GM21825 (cell line): ENCODE data around the gene MCF2L.
"Not testable (repeated sequence)": the region's sequence is repeated elsewhere in the genome, so short reads cannot be mapped to it uniquely, and the experiment has no call there.

Experiments
- ATAC-seq: cut with Tn5 transposase; IDR thresholded peaks from one replicate; pipeline ENCODE4 v1.9.1; 2021; ENCODE audit warnings: mild to moderate bottlenecking, moderate library complexity; ENCODE audit not compliant: unreplicated experiment

The MCF2L gene

GRCh38 chr13:113110048-113110851 is 141.2 kb downstream of the MCF2L start:
- ATAC-seq = no peak

DNA sequence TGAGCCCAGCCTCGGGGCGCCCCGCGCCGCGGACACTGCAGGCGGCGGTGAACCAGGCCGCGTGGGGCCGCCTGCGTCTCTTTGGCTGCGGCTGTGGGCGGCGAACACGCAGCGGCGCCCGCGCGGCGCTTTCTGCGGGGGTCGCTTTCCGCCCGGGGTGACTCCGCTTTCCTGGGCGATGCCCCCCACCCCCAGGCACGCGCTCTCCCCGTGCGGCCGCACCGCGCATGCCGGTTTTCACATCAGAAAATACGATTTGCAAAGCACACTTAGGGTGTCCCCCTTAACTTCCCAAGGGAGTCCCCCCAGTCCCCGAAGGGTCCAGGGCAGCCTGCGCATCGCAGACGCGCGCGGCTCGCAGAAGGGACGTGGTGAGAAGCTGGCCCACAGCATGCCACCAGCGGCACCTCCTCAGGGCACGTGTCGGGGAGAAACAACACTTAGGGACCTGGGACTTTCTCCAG is 141.9 kb downstream of the MCF2L start:
- ATAC-seq = no peak

DNA sequence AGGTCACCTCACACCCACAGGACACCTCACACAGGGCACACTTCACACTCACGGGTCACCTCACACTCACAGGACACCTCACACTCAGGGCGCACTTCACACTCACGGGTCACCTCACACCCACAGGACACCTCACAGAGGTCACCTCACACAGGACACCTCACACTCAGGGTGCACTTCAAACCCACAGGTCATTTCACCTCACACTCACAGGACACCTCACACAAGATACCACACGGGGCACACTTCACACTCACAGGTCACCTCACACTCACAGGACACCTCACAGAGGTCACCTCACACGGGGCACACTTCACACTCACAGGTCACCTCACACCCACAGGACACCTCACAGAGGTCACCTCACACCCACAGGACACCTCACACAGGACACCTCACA is 142.8 kb downstream of the MCF2L start:
- not testable (repeated sequence) for ATAC-seq

DNA sequence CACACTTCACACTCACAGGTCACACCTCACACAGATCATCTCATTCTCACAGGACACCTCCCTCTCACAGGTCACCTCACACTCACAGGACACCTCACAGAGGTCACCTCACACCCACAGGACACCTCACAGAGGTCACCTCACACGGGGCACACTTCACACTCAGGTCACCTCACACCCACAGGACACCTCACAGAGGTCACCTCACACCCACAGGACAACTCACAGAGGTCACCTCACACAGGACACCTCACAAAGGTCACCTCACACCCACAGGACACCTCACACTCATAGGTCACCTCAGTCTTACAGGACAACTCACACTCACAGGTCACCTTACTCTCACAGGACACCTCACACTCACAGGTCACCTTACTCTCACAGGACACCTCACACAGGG is 143.5 kb downstream of the MCF2L start:
- ATAC-seq = not testable (repeated sequence)

DNA sequence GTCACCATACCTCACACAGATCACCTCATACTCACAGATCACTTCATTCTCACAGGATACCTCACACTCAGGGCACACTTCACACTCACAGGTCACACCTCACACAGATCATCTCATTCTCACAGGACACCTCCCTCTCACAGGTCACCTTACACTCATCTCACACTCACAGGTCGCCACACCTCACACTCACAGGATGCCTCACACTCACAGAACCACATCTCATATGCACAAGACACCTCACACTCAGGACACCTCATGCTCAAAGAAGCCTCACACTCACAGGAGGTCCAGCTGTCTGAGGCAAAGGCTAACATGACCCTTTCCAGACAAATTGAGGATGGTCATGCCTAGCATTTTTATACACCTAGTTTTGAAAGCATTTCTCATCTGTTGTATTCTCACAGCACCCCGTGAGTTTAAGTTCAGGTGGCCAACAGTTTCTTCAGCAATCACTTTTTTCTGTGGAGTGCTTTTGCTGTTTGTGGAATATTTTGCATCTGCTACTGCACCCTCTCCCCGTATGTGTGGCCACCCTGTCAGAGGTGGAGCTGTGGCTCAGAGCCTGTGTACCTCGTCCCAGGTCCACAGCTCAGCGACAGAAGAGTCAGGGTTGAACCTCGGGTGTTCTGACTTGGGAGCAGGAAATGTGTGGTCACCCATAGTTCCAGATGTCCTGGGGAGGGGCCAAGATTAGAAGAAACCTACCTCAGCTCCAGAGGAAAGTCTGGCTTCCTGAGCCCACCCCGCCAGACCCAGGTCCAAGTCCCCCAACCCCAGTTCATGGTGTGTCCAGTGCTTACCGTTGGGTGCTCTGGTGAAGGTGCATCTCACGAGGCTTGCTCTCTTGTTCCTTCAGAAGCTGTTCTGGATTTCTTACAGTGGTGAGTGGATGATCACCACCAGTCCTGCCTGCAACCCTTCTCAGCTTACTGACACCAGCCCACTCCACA is 144.2 kb downstream of the MCF2L start:
- ATAC-seq = no peak

- no peak for ATAC-seq
Observed at GRCh38 chr13:113113846-113114271, 144.8 kb downstream of the MCF2L start.

DNA sequence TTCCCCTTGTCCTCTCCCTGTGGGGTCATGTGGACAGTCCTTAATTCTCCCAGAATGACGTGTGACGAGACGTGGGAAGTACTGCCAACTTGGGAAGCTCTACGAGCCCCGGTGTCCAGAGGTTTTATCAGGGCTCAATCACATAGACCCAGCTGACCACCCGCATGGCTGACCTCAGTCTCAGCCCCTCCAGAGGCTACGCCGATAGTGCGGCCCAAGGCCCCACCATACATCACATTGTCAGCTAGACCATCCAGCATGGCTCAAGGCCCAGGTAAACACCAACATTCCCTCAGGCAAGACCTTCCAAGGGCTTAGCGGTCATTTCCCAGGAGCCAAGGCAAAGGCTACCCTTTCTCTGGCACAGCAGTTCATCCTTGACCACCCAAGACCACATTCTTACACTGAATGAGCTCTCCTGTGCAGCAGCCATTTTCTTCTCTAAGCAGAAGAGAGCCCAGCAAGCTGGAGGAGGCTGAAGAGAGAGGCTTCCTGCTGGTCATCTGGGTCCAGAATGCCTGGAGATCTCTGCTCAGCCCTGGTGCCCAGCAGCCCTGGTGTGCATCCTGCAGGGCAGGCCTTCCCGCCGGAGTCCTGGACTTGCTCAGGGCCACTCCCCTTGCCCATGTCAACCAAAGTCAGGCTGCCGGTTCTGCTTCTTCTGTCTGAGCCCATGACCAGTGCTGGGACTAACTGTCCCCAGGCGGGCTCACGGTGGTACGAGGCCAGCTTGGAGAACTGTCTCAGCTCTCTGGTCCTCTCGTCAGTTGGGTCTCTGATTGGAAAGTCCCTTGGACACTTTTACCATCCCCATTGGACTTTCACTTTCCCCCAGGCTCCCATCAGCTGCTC is 145.7 kb downstream of the MCF2L start:
- no peak for ATAC-seq

DNA sequence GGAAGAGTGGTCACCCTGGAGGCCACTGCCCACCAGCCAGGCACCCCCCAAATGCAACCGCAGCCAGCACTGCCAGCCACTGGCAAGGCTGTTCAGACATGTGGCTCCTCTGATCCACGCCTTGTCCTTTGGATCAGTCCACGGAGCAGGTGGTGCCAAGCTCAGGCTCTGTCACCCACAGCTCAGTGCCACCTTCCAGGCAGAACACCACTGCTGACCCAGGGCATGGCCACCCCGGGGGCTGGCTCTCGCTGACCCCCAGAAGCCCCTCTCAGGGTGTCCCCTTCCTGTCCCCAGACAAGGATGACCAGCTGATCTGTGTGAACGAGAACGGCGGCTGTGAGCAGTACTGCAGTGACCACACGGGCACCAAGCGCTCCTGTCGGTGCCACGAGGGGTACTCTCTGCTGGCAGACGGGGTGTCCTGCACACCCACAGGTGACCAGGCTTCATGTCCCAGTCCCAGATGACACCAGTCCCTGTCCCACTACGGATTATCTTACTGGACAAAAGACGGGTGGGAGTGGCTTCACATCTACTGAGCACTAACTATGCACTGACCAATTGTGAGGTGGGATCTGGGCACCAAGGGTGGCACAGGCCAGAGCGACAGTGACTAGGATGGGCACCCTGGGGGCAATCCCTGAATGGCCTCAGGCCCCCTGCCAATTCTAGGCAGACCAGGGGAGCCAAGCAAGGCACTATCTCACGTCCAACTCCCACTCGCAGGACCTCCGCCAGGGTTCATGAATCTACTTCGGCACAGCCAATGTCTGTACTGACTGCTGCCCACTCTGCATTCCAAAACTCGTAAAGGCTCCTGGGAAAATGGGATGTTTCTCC is 146.6 kb downstream of the MCF2L start:
- no peak for ATAC-seq

GRCh38 chr13:113116206-113116800 is 147.3 kb downstream of the MCF2L start:
- ATAC-seq = no peak

GRCh38 chr13:113116871-113117271 is 147.9 kb downstream of the MCF2L start:
- no peak for ATAC-seq

GRCh38 chr13:113117335-113117872 is 148.4 kb downstream of the MCF2L start:
- no peak for ATAC-seq

- no peak for ATAC-seq
Observed at GRCh38 chr13:113117911-113118260, 148.9 kb downstream of the MCF2L start.

GRCh38 chr13:113118261-113119021 is 149.4 kb downstream of the MCF2L start:
- no peak for ATAC-seq

DNA sequence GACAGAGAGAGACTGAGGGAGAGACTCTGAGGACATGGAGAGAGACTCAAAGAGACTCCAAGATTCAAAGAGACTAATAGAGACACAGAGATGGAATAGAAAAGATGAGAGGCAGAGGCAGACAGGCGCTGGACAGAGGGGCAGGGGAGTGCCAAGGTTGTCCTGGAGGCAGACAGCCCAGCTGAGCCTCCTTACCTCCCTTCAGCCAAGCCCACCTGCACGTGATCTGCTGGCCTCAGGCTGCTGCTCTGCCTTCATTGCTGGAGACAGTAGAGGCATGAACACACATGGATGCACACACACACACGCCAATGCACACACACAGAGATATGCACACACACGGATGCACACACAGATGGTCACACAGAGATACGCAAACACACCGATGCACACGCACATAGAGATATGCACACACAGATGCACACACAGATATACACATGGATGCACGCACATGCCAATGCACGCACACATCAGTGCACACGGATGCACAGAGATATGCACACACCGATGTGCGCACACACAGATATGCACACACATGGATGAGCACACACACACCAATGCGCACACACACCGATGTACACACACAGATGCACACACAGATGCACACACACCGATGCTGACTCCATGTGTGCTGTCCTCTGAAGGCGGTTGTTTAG is 150.3 kb downstream of the MCF2L start:
- no peak for ATAC-seq

DNA sequence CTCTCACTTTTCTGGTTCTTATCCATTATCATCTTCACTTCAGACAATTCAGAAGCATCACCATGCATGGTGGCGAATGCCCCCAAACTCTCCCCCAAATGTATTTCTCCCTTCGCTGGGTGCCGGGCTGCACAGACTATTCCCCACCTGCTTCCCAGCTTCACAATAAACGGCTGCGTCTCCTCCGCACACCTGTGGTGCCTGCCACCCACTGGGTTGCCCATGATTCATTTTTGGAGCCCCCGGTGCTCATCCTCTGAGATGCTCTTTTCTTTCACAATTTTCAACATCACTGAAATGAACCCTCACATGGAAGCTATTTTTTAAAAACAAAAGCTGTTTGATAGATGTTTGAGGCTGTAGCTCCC is 150.8 kb downstream of the MCF2L start:
- ATAC-seq = no peak

DNA sequence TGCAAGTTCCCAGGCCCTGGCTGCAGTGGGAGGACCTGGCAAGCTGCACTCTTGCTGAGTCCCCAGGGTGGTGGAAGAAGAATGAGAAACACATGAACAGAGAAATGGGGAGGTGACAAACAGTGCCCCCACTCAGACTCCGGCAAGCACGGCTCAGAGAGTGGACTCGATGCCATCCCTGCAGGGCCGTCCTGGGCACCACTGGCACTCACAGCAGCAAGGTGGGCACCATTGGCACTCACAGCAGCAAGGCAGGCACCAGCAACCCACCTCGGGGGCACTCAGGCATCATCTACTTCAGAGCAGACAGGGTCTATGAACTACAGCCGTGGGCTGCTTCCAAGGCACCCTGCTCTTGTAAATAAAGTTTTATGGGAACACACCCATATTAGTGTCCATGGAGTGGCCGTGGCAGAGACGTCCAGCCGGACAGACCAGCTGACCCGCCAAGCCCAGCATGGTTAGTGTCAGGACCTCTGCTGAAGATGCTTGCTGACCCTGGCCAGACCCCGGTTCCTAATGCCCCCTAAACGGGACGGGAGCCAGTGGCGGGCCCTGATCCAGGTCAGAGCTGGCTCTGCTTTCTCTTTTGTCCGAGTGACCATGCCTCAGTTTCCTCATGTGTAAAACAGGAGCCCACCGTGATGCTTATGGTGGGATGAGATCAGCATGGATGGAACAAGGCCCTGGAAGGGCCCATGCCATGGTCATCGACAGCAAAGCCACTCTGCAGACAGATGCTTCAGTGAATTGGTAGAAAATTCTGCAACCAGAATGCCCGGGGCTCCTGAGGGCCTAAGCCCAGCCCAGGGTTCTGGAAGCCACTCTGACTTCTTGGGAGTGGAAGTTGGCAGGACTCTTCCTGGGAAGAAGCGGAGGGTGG is 151.5 kb downstream of the MCF2L start:
- ATAC-seq = no peak
